ENCODE data around the gene KDM4C.

KDM4C gene

GRCh38 chr9:6986141-6986815, 228.5 kb downstream of the KDM4C start:
- H3F3A ChIP-seq (ENCODE audit: insufficient read depth) = no peaks in the 10 kb centered on the region
- no peaks in the 10 kb centered on the region for H4K20me1 ChIP-seq (ENCODE audit: low read depth, low read length)
- H3K36me3 ChIP-seq (ENCODE audit: low read length) = 0 out of 2 replicates have a peak, but pooled peaks cover 11% of the 10 kb centered on the region
- H3K27ac ChIP-seq (ENCODE audit: low read depth, low read length) = no peak overlapping the region
- no peaks in the 10 kb centered on the region for H3K9me3 ChIP-seq (ENCODE audit: insufficient read depth, low read length)
- TF ChIP-seq CTCF (IDR thresholded peaks at IDR 0.05; ENCODE audit: insufficient read depth, low read length, poor library complexity, severe bottlenecking) = no peak
- no peak overlapping the region for H2AFZ ChIP-seq (ENCODE audit: low read depth, low read length, severe bottlenecking)
- H3K9ac ChIP-seq (ENCODE audit: low read length) = no peak overlapping the region
- no peak overlapping the region for H3K4me3 ChIP-seq (ENCODE audit: insufficient read depth, low read length, poor library complexity, severe bottlenecking)
- H3K79me2 ChIP-seq (ENCODE audit: insufficient read depth, low read length) = no peaks in the 10 kb centered on the region
- H3K4me2 ChIP-seq (ENCODE audit: low read depth, low read length, poor library complexity, severe bottlenecking) = no peak overlapping the region
- no peaks in the 10 kb centered on the region for H3K27me3 ChIP-seq (ENCODE audit: low read length)
- no peaks in the 10 kb centered on the region for H3K9me2 ChIP-seq (replicated peaks; ENCODE audit: insufficient read depth, low read length)

DNA sequence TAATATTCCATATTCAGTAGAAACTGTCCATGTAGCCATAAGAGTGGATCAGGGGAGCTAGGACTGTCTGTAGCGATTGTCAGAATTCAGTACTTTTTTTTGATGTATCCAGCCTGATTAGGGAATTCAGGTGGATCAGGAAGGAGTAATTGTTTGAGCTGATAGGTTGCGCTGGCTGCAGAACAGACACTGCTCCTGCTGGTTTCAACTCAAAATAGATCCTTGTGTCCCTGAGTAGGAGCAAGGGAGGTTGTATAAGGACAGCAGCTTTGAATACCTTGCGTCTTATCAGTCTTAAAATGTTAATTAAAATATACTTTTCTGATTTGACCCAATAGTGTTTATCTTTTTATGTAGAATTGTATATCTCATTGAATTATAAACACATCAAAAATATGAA, 229.6 kb downstream of the KDM4C start:
- Histone ChIP-seq H3K4me2 (ENCODE audit: low read depth, low read length, poor library complexity, severe bottlenecking) (no peak overlapping the region), H2AFZ (ENCODE audit: low read depth, low read length, severe bottlenecking) (no peak overlapping the region), H3K27me3 (ENCODE audit: low read length) (no peaks in the 10 kb centered on the region), H3K4me3 (ENCODE audit: insufficient read depth, low read length, poor library complexity, severe bottlenecking) (no peak overlapping the region), H3K27ac (ENCODE audit: low read depth, low read length) (no peak overlapping the region), H3K9me3 (ENCODE audit: insufficient read depth, low read length) (no peaks in the 10 kb centered on the region), H3F3A (ENCODE audit: insufficient read depth) (no peaks in the 10 kb centered on the region), H3K9me2 (replicated peaks; ENCODE audit: insufficient read depth, low read length) (no peaks in the 10 kb centered on the region), H3K36me3 (ENCODE audit: low read length) (0 out of 2 replicates have a peak, but pooled peaks cover 11% of the 10 kb centered on the region), H3K9ac (ENCODE audit: low read length) (no peak overlapping the region), H4K20me1 (ENCODE audit: low read depth, low read length) (no peaks in the 10 kb centered on the region), H3K79me2 (ENCODE audit: insufficient read depth, low read length) (no peaks in the 10 kb centered on the region)
- TF ChIP-seq EZH2phosphoT487 (conservative IDR thresholded peaks at IDR 0.05; ENCODE audit: low read length) = no peak

DNA sequence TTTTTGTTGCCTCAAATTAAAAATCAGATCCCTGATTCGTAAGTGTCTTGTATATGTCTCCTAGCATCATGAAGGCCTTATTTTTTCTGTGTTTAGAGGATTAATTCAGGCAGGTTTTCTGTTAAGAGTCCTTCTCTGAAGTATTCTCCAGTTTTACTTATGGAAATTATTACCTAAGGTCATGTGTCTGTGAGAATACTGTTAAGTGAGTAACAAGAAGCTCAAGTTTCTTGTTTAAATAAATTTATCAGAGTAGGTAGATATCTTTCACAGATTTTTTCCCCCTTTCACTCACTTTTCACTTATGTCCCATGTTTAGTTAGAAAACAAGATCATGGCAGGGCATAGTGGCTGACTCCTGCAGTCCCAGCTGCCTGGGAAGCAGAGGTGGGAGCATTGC, 233.6 kb downstream of the KDM4C start:
- Histone ChIP-seq H3K4me2 (ENCODE audit: low read depth, low read length, poor library complexity, severe bottlenecking) (no peak overlapping the region), H3K27me3 (ENCODE audit: low read length) (no peaks in the 10 kb centered on the region), H3K9me2 (replicated peaks; ENCODE audit: insufficient read depth, low read length) (no peaks in the 10 kb centered on the region), H3K9me3 (ENCODE audit: insufficient read depth, low read length) (no peaks in the 10 kb centered on the region), H3K27ac (ENCODE audit: low read depth, low read length) (no peak overlapping the region), H3K4me3 (ENCODE audit: insufficient read depth, low read length, poor library complexity, severe bottlenecking) (no peak overlapping the region), H3K36me3 (ENCODE audit: low read length) (0 out of 2 replicates have a peak, but pooled peaks cover 8% of the 10 kb centered on the region), H3F3A (ENCODE audit: insufficient read depth) (no peaks in the 10 kb centered on the region), H3K9ac (ENCODE audit: low read length) (no peak overlapping the region), H4K20me1 (ENCODE audit: low read depth, low read length) (no peaks in the 10 kb centered on the region), H3K79me2 (ENCODE audit: insufficient read depth, low read length) (no peaks in the 10 kb centered on the region), H2AFZ (ENCODE audit: low read depth, low read length, severe bottlenecking) (no peak overlapping the region)
- TF ChIP-seq CTCF (IDR thresholded peaks at IDR 0.05; ENCODE audit: insufficient read depth, low read length, poor library complexity, severe bottlenecking) = no peak
- no peak for TF ChIP-seq EZH2phosphoT487 (conservative IDR thresholded peaks at IDR 0.05; ENCODE audit: low read length)

GRCh38 chr9:6996061-6996854, 238.5 kb downstream of the KDM4C start:
- H3K27ac ChIP-seq (ENCODE audit: low read depth, low read length) = no peak overlapping the region

More at GRCh38 chr9:6996061-6996854, 238.5 kb downstream of the KDM4C start:
- TF ChIP-seq CTCF (IDR thresholded peaks at IDR 0.05; ENCODE audit: insufficient read depth, low read length, poor library complexity, severe bottlenecking) (no peak), EZH2phosphoT487 (conservative IDR thresholded peaks at IDR 0.05; ENCODE audit: low read length) (no peak)
- no peaks in the 10 kb centered on the region for H3K9me3 ChIP-seq (ENCODE audit: insufficient read depth, low read length)
- no peaks in the 10 kb centered on the region for H3K9me2 ChIP-seq (replicated peaks; ENCODE audit: insufficient read depth, low read length)
- H3K9ac ChIP-seq (ENCODE audit: low read length) = no peak overlapping the region
- H3K79me2 ChIP-seq (ENCODE audit: insufficient read depth, low read length) = no peaks in the 10 kb centered on the region
- no peaks in the 10 kb centered on the region for H3K27me3 ChIP-seq (ENCODE audit: low read length)
- H4K20me1 ChIP-seq (ENCODE audit: low read depth, low read length) = no peaks in the 10 kb centered on the region
- H3K4me2 ChIP-seq (ENCODE audit: low read depth, low read length, poor library complexity, severe bottlenecking) = no peak overlapping the region
- no peak overlapping the region for H3K4me3 ChIP-seq (ENCODE audit: insufficient read depth, low read length, poor library complexity, severe bottlenecking)
- no peaks in the 10 kb centered on the region for H3F3A ChIP-seq (ENCODE audit: insufficient read depth)
- no peaks in the 10 kb centered on the region for H3K36me3 ChIP-seq (ENCODE audit: low read length)
- no peak overlapping the region for H2AFZ ChIP-seq (ENCODE audit: low read depth, low read length, severe bottlenecking)

Data from SU-DHL-6 (cell line).